Fibroblast of mammary gland (primary cell): ENCODE results near the gene SMR3A.

ENCODE experiments used
- DNase-seq: peaks from one replicate; pipeline ENCODE4 v3.0.0-alpha.2; 2010; ENCODE audit warnings: low read depth
- H3K4me3 ChIP-seq: 2 replicates; pipeline ENCODE4 v1.5.1; 2011; ENCODE audit warnings: low read depth, mild to moderate bottlenecking, low read length, moderate library complexity; ENCODE audit not compliant: control insufficient read depth
- TF ChIP-seq, protein P1 (sequence below): conservative IDR thresholded peaks from 2 replicates; pipeline ENCODE4 v1.5.1; 2011; ENCODE audit warnings: low read depth, low read length, inconsistent platforms; ENCODE audit not compliant: control insufficient read depth, insufficient read depth

SMR3A gene

DNA sequence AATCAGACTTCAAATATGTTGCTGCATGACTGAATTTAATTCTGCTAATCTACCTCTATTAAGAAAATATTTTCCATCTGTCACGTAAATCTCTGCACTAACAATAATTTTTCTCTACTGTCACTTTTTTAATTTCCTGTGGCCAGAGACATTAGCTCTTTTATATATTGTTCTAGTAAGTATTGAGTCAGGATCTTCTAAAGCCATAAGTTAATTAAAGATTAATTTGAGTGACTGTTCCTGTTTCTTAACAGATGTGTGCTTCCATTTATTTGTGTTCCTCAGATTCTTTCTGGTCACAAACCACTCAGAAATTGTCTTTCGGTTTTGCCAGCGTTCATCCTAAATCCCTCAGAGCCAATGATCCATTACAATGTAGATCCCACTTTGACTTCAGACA is 20.0 kb downstream of the SMR3A start:
- TF ChIP-seq, protein P1, sequence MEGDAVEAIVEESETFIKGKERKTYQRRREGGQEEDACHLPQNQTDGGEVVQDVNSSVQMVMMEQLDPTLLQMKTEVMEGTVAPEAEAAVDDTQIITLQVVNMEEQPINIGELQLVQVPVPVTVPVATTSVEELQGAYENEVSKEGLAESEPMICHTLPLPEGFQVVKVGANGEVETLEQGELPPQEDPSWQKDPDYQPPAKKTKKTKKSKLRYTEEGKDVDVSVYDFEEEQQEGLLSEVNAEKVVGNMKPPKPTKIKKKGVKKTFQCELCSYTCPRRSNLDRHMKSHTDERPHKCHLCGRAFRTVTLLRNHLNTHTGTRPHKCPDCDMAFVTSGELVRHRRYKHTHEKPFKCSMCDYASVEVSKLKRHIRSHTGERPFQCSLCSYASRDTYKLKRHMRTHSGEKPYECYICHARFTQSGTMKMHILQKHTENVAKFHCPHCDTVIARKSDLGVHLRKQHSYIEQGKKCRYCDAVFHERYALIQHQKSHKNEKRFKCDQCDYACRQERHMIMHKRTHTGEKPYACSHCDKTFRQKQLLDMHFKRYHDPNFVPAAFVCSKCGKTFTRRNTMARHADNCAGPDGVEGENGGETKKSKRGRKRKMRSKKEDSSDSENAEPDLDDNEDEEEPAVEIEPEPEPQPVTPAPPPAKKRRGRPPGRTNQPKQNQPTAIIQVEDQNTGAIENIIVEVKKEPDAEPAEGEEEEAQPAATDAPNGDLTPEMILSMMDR = no peak
- no peak overlapping the region for H3K4me3 ChIP-seq
- no peak for DNase-seq

DNA sequence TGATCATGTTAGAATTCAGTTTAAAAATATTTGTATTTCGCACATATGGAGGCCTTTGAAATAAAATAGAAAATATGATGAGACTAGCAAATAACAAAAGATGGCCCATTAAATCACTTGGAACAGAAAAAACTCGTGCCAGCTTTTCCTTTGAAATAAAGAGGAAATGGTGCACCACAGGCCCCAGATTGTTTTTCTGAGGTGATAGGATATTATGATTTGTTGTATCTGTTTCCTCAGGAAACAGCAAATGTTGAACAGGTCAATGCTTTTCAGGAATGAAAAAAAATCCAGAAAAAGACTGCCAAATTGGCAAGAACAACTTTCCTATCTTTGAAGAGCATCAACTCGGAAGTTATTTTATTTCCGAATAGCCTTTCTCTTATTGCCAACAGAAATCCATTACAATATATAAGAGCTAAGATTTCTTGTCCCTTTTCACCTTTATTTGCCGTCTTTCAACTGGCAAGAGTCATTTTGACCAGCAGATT is 22.2 kb downstream of the SMR3A start, which contains the start of gene SMR3B:
Gene SMR3B (plus strand): TSS at position 441 of the 491 bp plus-strand sequence. CDS start 1,380 bp downstream, outside the sequence.
- TF ChIP-seq, protein P1 = no peak
- DNase-seq = no peak
- no peak within 1 kb of the TSS for H3K4me3 ChIP-seq

DNA sequence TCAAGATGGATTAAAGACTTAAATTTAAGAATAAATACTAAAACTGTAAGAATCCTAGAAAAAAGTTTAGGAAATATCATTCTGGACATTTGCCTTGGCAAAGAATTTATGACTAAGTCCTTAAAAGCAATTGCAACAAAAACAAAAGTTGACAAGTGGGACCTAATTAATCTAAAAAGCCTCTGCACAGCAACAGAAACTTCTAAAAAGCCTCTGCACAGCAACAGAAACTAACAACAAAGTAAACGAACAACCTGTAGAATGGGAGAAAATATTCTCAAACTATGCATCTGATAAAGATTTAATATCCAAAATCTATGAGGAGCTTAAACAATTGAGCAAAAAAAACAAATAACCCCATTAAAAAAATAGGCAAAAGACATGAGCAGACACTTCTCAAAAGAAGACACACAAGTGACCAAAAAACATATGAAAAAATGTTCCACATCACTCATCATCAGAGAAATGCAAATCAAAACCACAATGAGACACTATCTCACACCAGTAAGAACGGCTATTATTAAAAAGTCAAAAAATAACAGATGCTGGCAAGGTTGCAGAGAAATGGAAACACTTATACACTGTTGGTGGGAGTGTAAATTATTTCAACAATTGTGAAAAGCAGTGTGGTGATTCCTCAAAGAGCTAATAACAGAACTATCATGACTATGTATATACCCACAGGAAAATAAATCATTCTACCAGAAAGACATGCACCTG is 31.7 kb downstream of the SMR3A start:
- H3K4me3 ChIP-seq = no peak overlapping the region
- no peak for DNase-seq
- TF ChIP-seq, protein P1 = no peak

DNA sequence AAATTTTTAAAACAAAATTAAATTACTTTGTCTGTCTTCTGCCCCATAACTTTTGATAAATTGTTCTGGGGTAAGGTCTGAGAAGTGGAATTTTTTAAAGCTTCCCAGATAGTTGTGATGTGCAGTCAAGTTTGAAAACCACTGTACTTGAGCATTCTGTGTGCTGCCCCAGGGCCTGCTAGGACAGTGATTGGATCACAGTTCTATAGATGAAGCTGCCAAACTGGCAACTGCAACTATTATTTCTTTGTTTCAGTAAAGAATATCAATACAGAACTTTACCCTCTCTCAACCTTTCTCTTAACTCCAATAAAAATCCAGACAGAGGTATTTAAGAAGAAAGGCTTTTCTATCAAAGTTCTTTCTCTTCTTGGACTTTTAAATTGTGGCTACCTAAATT is 37.0 kb downstream of the SMR3A start, which contains the start of gene OPRPN:
Gene OPRPN (plus strand): TSS at position 361 of the 400 bp plus-strand sequence. CDS start 1,346 bp downstream, outside the sequence.
- DNase-seq = no peak
- H3K4me3 ChIP-seq = no peak within 1 kb of the TSS
- TF ChIP-seq, protein P1 = no peak

DNA sequence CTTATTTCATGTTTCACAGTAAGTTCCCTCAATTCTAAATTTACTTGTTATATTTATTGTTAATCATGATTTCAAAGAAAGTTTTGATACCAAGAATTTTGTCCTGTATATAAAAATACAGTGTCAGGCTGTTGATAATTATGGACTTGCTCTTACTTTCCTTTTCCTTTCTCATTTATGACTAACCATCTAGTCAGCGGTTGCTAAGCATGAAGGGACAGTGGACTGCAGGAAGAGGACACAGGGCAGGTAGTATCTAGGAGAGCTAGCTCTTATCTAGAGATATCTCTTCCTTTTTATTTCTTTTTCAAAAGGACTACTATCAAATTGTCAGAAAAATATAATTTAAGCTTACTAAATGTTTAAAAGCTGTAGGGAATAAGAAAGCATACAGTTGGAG is 38.8 kb downstream of the SMR3A start:
- TF ChIP-seq, protein P1 = no peak
- no peak overlapping the region for H3K4me3 ChIP-seq
- DNase-seq = no peak

DNA sequence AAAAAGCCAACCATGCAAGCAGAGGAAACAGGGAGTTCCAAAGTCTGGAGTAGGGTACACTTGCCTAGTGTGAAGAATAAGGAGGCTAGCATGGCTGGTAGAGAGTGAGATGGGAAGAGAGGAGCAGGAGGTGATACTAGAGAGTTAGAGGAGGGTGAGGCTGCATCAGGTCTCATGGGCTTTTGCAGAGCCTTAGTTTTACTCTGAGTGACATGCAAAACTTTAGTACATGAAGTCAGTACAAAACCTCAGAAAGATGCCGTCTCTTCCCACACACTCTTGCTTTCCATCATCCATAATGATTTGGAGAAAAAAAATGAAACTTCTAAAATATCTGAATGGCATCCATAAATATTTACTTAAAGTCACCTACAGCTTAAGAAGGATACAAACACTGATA is 42.2 kb downstream of the SMR3A start:
- TF ChIP-seq, protein P1 = no peak
- no peak for DNase-seq
- H3K4me3 ChIP-seq = no peak overlapping the region
